Spleen (tissue), 7 donors: ENCODE data around the gene ART4.

Experiments used
- CTCF ChIP-seq, 11 experiments: fragments of 200-600 bp in 7 of 11; fragments of 450-650 bp in 4 of 11; sonication (generic) in 4 of 11; IDR thresholded peaks in 8 of 11; conservative IDR thresholded peaks in 3 of 11; 1 replicate in 7 of 11; 2 replicates in 4 of 11; pipeline versions ENCODE4 v1.4.0 to v1.8.0; 2016 to 2021; ENCODE audit warnings: antibody characterized with exemption in 11 of 11, inconsistent platforms in 4 of 11, mild to moderate bottlenecking in 1 of 11
- POLR2A ChIP-seq, 3 donors: fragments of 450-650 bp; IDR thresholded peaks; one replicate each; pipeline ENCODE4 v1.5.1; 2017; ENCODE audit warnings: antibody characterized with exemption in 3 of 3, mild to moderate bottlenecking in 1 of 3
- POLR2AphosphoS5 ChIP-seq, 3 donors: sonication (generic); formaldehyde crosslinking; IDR thresholded peaks; one replicate each; pipeline ENCODE4 v1.5.1; 2017; ENCODE audit warnings: antibody characterized with exemption in 3 of 3
- donor health status: DM: no; HTN: no; CAD: no; lungs with moderate emphysema.
- donor health status: DM: no; HTN: no; CAD: no.
- donor health status: DM: no; HTN: no; CAD: no.

GRCh38 chr12:14802721-14803010 is 40.7 kb downstream of the ART4 start:
- no peak for TF ChIP-seq POLR2AphosphoS5 (IDR thresholded peaks at IDR 0.05)
- TF ChIP-seq POLR2A (IDR thresholded peaks at IDR 0.05), result no peak
- no peak for TF ChIP-seq CTCF (IDR thresholded peaks at IDR 0.05 in 8 of 11, conservative IDR thresholded peaks at IDR 0.05 in 3 of 11)
